Activated naive CD8-positive, alpha-beta T cell treated with anti-CD3 and anti-CD28 coated beads, Interleukin-2, amount 10 ng/mL, durations not matched to agents 7 days and 5 days (primary cell): Measurements from ENCODE around the gene TEKT3. TPM values are rescaled to one million over a fixed set of nuclear protein-coding genes. Genes with fewer than 3 reads are reported as not detected.

Source experiments
- ATAC-seq: fragments of 150-1000 bp; cut with Tn5 transposase; one replicate; pipeline ENCODE4 v1.10.0; 2021; ENCODE audit warnings: low read depth, moderate library complexity
- POLR2A ChIA-PET: fragments of 350-600 bp; sonication (Branson Sonifier 250); formaldehyde crosslinking; loops from one replicate; lab custom pipeline; 2021; ENCODE audit warnings: antibody characterized with exemption; lab: Charles Lee
- DNase-seq: peaks from one replicate; pipeline ENCODE4 v3.0.0; 2021
- H3K27ac Mint-ChIP-seq: one replicate; pipeline ENCODE4 v1.8.0; 2022; ENCODE audit warnings: mild to moderate bottlenecking, mixed read lengths
- H3K27me3 Mint-ChIP-seq: one replicate; pipeline ENCODE4 v1.8.0; 2022; ENCODE audit warnings: mild to moderate bottlenecking, moderate library complexity, mixed read lengths
- H3K36me3 Mint-ChIP-seq: one replicate; pipeline ENCODE4 v1.8.0; 2021; ENCODE audit warnings: mild to moderate bottlenecking, mixed read lengths
- H3K4me1 Mint-ChIP-seq: one replicate; pipeline ENCODE4 v1.8.0; 2021; ENCODE audit warnings: mixed read lengths
- H3K4me3 Mint-ChIP-seq: one replicate; pipeline ENCODE4 v1.8.0; 2022; ENCODE audit warnings: mild to moderate bottlenecking, moderate library complexity, mixed read lengths
- H3K9me3 Mint-ChIP-seq: one replicate; pipeline ENCODE4 v1.8.0; 2021; ENCODE audit warnings: mixed read lengths
- total RNA-seq, 2 experiments: library from RNA; stranded (reverse); gene quantifications; one replicate each; pipeline ENCODE4 v1.2.3, GENCODE V29; 2021

Gene TEKT3
- total RNA-seq, 2 experiments from 2014 or later, result not detected

DNA sequence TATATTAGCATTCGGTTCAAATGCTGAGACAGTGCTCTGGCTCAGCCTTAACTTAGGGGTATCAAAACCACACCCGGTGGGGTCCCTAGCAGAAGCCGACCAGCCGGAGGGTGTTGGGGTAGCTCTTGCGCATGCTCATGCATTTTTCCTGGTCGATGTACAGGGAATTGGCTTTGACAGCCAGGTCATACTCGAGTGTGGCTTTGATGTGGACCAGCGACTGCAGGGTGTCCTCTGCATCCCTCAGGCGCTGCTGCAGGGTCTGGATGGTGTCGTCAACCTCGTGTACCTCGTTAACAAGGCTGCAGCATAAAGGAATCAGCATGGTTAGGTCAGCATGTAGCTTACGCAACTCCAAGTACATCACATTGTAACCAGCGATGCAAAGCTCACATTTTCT, 37.5 kb downstream of the TEKT3 start:
- DNase-seq (no peak), ATAC-seq (no peak)
- Mint-ChIP-seq H3K4me3 (no peak overlapping the region), H3K36me3 (no peaks in the 10 kb centered on the region), H3K4me1 (peaks cover 2% of the 10 kb centered on the region), H3K9me3 (no peaks in the 10 kb centered on the region), H3K27me3 (peaks cover 15% of the 10 kb centered on the region), H3K27ac (no peak overlapping the region)
- POLR2A ChIA-PET, result no interaction called here

DNA sequence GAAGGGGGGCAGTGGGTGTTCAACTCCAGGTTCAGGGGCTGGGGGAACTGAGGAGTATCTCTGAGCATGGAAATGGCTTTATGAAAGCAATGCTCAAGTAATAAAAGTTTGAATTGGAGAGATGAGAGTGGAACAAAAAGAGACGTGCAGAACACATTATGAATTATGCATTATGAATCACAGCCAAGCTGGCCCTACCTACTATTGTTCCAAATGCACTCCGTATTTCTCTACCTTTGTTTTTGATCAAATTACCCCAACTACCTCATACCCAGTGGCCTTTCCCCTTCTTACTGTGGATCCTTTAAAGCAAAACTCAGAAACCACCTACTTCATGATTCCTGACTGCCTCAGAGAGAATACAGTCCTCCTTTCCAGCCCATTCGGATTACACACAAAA, 38.1 kb downstream of the TEKT3 start:
- H3K27me3 Mint-ChIP-seq, result peaks cover 15% of the 10 kb centered on the region
- H3K4me3 Mint-ChIP-seq, result no peak overlapping the region
- no peaks in the 10 kb centered on the region for H3K9me3 Mint-ChIP-seq
- H3K27ac Mint-ChIP-seq, result no peak overlapping the region
- peaks cover 2% of the 10 kb centered on the region for H3K4me1 Mint-ChIP-seq
- no peaks in the 10 kb centered on the region for H3K36me3 Mint-ChIP-seq
- ATAC-seq (no peak), DNase-seq (no peak)
- POLR2A ChIA-PET, result no interaction called here

DNA sequence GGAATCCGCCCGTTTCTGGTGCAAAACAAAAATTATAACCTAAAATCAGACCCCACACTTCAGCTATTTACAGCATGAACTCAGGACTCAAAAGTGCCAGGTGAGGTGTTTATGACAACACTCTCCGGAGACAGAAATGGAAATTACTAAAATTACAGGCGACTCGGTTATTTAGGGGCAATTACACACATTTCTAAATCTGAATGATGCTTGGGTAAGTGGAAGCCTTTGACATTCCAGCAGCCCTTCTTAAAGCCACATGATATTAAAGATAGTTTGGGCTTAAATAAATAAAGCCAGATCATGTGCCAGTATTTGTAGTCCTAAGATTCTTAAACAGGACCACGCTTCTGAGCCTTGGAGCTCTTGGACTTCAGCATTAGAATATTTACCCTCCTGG, 39.6 kb downstream of the TEKT3 start:
- Mint-ChIP-seq H3K27ac (no peak overlapping the region), H3K4me1 (peaks cover 2% of the 10 kb centered on the region), H3K4me3 (no peak overlapping the region), H3K36me3 (no peaks in the 10 kb centered on the region), H3K9me3 (no peaks in the 10 kb centered on the region), H3K27me3 (peaks cover 15% of the 10 kb centered on the region)
- POLR2A ChIA-PET, result no interaction called here
- ATAC-seq (no peak), DNase-seq (no peak)

DNA sequence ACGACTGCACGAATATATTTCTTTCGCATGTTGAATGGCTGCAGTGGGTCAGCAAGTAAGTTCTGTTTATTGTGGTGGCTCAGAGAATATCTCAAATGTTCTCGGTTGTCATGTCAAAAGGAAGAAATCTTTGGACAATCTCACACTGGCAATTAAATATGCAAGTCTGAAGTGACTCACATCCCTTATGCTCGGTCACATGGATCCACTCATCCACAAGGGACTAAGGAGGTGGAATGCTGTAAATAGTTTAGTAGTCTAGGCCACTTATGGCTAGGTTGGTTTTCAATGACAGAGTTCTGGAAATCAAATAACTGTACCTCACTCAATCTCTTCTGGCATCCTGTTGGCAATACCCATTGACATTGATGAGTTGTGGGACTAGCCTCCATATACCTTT, 43.2 kb downstream of the TEKT3 start:
- ATAC-seq, result no peak
- Mint-ChIP-seq H3K36me3 (no peaks in the 10 kb centered on the region), H3K9me3 (no peaks in the 10 kb centered on the region), H3K27me3 (peaks cover 13% of the 10 kb centered on the region), H3K27ac (no peak overlapping the region), H3K4me1 (no peaks in the 10 kb centered on the region), H3K4me3 (no peak overlapping the region)
- POLR2A ChIA-PET, result no interaction called here
- no peak for DNase-seq

DNA sequence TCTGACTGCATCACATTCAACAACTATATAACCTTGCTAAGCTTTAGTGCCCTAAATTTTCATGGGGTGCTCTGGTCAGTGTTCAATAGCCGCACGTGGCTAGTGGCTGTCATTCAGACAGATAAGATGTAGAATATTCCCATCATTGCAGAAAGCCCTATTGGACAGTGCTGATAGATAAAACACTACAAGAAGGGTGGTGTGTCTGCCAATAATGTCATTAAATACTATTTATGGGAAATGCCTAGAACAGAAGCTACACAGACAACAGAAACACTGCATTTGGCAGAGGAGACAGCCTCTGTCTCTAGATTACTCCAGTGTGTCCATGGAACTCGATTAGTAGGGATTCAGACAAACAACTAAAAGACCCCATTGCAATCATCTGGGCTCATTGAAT, 47.8 kb downstream of the TEKT3 start:
- POLR2A ChIA-PET, result no interaction called here
- Mint-ChIP-seq H3K27ac (no peak overlapping the region), H3K36me3 (no peaks in the 10 kb centered on the region), H3K4me3 (no peak overlapping the region), H3K9me3 (no peaks in the 10 kb centered on the region), H3K27me3 (peaks cover 7% of the 10 kb centered on the region), H3K4me1 (no peaks in the 10 kb centered on the region)
- DNase-seq (no peak), ATAC-seq (no peak)

DNA sequence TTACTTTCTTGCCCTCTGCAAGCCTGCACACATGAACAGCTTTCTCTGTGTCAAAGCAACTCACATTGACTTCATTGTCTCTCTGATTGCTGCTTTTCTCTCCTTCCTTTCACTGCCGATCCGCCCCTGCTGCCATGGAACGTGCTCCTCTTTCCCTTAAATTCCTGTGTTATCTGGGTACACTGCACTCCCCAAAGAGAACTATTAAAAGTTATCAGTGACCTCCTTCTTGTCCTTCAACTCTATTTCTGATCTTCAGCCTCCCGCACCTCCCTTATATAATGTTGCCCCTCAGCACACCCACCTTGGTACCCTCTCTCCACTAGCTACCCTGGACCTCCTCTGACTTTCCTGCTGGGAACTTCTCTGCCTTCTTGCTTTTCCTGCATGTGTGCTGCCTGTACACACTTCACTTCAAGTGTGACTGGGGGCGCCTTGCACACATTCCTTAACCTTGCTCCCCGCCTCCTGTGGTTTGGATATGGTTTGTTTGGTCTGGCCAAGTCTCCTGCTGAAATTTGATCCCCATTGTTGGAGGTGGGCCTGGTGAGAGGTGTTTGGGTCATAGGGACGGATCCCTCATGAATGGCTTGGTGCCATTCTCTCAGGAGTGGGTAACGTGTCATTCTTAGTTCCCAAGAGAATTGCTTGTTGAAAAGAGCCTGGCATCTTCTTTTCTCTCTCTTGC, 49.6 kb downstream of the TEKT3 start:
- ATAC-seq (no peak), DNase-seq (no peak)
- POLR2A ChIA-PET, result no interaction called here
- H3K4me3 Mint-ChIP-seq, result no peak overlapping the region
- H3K36me3 Mint-ChIP-seq, result no peaks in the 10 kb centered on the region
- peaks cover 16% of the 10 kb centered on the region for H3K27me3 Mint-ChIP-seq
- H3K4me1 Mint-ChIP-seq, result no peaks in the 10 kb centered on the region
- H3K27ac Mint-ChIP-seq, result no peak overlapping the region
- no peaks in the 10 kb centered on the region for H3K9me3 Mint-ChIP-seq

DNA sequence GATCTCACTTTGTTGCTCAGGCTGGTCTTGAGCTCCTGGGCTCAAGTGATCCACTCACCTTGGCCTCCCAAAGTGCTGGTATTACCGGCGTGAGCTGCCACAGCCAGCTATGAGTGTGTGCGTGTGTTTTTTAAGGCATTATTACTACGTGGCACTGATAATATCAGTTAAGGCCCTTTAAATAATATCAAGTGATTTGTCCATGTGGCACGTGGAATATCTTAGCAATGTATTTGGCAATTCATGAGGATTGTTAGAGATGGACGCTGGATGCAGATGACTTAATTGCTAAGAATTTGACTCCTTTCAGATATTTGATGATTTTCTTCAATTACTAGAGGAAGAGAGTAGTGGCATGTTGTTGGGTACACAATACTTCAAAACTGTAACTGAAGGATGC, 50.8 kb downstream of the TEKT3 start:
- DNase-seq (no peak), ATAC-seq (no peak)
- no peaks in the 10 kb centered on the region for H3K36me3 Mint-ChIP-seq
- no peaks in the 10 kb centered on the region for H3K4me1 Mint-ChIP-seq
- peaks cover 16% of the 10 kb centered on the region for H3K27me3 Mint-ChIP-seq
- POLR2A ChIA-PET, result no interaction called here
- no peak overlapping the region for H3K27ac Mint-ChIP-seq
- H3K4me3 Mint-ChIP-seq, result no peak overlapping the region
- no peaks in the 10 kb centered on the region for H3K9me3 Mint-ChIP-seq

DNA sequence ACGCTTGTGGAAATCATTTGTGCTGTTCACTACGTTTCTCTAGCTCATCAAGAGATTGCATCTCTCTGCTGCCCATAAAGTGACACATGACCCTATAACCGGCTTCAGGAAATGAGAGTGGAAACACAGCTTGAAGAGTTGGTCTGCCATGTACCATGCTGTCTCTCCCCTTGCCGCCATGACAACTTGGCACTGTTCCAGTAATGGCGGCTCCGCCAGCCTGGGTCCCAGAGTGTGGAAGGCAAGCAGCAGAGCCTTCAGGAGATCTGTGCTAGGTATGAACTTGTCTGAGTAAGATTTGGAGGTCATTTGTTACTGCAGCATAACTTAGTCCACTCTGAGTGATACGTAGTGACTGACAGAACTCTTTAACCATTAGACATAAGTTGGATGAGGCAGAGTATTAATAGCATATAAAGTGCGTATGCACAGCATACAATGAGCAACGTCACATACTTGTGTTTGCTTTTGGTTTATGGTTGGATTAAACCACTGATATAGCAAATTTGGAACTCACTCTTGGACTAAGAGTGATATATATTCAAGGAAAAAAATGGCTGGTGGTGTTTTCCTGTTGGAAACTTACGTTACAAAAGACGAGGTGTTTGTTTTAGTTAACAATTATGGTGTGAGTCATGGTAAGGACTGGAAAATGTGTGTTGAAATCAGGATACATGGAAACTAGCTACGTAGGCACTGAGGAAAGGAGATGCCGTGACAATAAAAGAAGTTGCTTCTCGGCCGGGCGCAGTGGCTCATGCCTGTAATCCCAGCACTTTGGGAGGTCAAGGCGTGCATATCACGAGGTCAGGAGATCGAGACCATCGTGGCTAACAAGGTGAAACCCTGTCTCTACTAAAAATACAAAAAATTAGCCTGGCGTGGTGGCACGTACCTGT, 51.9 kb downstream of the TEKT3 start:
- no peaks in the 10 kb centered on the region for H3K9me3 Mint-ChIP-seq

DNA sequence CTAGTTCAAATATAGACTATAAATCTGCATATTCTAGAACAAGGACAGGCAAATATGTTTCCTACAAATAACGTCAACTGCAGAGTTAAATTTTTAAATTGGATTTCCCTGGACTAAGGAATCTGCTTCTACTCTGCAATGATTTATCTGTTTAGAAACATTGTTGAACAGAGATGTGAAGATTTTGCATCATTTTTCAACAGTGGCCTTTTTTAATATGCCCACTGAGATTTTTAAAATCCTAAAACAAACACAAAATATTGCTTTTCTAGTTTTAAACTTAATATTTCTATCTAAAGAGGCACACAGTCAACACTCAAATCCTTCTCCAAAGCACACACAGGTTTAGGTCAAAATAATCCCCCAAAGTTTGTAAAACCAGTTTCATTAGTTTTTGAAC, 52.5 kb downstream of the TEKT3 start:
- POLR2A ChIA-PET, result no interaction called here

More for the DNA sequence above, 51.9 kb downstream of the TEKT3 start:
- ATAC-seq, result no peak
- no peaks in the 10 kb centered on the region for H3K36me3 Mint-ChIP-seq
- no peak for DNase-seq
- no peak overlapping the region for H3K4me3 Mint-ChIP-seq
- no peaks in the 10 kb centered on the region for H3K4me1 Mint-ChIP-seq
- H3K27ac Mint-ChIP-seq, result no peak overlapping the region
- peaks cover 21% of the 10 kb centered on the region for H3K27me3 Mint-ChIP-seq
- POLR2A ChIA-PET, result no interaction called here

DNA sequence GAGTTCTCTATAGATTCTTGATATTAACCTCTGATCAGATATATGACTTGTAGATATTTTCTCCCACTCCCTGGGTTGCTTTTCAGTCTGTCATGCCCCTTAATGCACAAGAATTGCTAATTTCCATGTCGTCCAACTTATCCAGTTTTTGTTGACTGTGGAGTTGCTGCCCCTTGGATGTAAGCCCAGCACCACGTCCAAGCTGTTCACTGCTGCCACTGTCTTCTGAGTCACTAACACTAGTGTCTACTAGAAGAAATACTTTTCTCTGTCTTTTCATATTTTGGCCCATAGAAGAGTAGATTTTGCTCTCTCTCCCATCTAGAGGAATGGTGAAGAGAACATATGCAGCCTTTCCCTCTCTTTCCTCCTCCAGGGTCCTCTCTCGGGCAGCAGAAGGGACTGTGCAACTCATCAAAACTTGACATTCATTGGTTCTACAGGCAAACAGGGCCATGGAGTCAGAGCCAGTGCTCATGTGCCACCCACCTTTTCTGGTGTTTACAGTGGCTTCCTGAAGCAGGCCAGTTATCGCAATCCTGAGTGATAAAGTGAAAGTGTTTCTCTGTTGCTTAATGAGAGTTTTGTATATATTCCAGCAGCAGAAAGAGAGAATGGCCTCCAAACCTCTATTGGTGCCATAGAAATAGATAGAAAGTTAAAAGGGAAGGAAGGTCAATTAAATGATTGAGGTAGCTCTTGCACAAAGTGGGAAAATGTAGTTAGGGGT, 53.7 kb downstream of the TEKT3 start:
- Mint-ChIP-seq H3K27ac (no peak overlapping the region), H3K9me3 (no peaks in the 10 kb centered on the region), H3K36me3 (no peaks in the 10 kb centered on the region), H3K4me1 (no peaks in the 10 kb centered on the region), H3K27me3 (peaks cover 29% of the 10 kb centered on the region), H3K4me3 (no peak overlapping the region)
- ATAC-seq (no peak), DNase-seq (no peak)
- POLR2A ChIA-PET, result no interaction called here

More for the DNA sequence above, 52.5 kb downstream of the TEKT3 start:
- Mint-ChIP-seq H3K4me1 (no peaks in the 10 kb centered on the region), H3K27me3 (peaks cover 23% of the 10 kb centered on the region), H3K9me3 (no peaks in the 10 kb centered on the region), H3K27ac (no peak overlapping the region), H3K4me3 (no peak overlapping the region), H3K36me3 (no peaks in the 10 kb centered on the region)
- no peak for DNase-seq
- no peak for ATAC-seq

DNA sequence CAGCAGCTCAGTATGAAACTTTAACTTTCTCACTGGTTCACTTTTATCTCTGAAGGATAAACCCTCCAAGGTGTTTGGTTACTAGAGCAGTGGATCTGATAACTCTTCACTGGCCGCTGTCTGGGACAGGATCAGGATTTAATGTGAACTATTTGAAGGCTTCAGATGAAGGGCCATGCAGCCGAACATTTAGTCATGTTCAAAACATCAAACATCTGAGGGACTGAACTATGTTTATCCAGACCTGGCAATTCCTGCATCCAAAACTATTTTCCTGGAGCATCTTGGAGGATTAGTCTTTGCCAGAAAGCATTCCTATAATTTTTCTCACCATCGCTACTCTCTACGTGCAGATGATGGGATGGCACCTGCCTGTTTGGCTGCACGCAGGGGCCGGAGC, 55.9 kb downstream of the TEKT3 start:
- no peak for DNase-seq
- Mint-ChIP-seq H3K4me3 (no peak overlapping the region), H3K27ac (no peak overlapping the region), H3K36me3 (no peaks in the 10 kb centered on the region), H3K9me3 (no peaks in the 10 kb centered on the region), H3K4me1 (no peaks in the 10 kb centered on the region), H3K27me3 (peaks cover 40% of the 10 kb centered on the region)
- POLR2A ChIA-PET, result no interaction called here
- ATAC-seq, result no peak

DNA sequence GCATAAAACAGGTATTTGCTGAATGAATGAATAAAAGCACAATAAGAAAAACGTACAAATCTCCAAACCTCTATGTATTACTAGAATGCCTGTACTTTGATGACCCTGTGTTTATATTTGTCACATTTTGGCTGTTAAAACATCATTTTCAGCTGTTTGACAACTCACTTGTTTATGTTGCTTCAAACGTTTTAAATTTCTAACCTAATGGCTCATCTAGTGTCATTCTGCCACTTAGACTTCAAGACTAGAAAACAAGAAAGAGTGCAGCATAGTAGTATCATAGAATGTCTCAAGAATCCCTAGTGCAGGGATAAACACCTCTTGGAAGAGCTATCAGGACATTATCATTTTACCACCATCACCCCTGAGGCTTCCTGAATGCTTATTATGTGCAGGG, 56.9 kb downstream of the TEKT3 start:
- Mint-ChIP-seq H3K36me3 (no peaks in the 10 kb centered on the region), H3K4me1 (no peaks in the 10 kb centered on the region), H3K4me3 (no peak overlapping the region), H3K9me3 (no peaks in the 10 kb centered on the region), H3K27me3 (peaks cover 37% of the 10 kb centered on the region), H3K27ac (no peak overlapping the region)
- POLR2A ChIA-PET, result no interaction called here
- ATAC-seq, result no peak
- DNase-seq, result no peak

DNA sequence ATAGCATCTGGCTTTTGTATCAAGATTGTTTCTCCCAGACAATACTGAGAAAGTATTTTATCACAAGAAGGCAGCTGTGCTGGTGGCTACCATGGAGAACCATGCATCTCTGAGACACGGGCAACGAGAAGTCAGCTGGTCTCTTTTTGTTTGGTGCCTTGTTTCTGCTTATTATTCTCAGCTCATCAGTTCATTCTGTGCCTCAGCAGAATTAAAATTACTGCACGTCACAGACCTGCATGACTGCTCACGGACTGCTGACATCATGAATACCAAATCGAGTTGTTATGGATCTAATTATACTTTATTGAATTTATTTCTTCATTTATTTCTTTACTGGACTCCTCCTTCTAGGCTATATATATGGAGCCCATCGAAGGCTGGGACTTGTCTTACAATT, 57.3 kb downstream of the TEKT3 start:
- H3K9me3 Mint-ChIP-seq, result no peaks in the 10 kb centered on the region
- ATAC-seq, result no peak
- POLR2A ChIA-PET, result no interaction called here
- no peak overlapping the region for H3K4me3 Mint-ChIP-seq
- H3K4me1 Mint-ChIP-seq, result no peaks in the 10 kb centered on the region
- no peak for DNase-seq
- H3K27ac Mint-ChIP-seq, result no peak overlapping the region
- peaks cover 38% of the 10 kb centered on the region for H3K27me3 Mint-ChIP-seq
- no peaks in the 10 kb centered on the region for H3K36me3 Mint-ChIP-seq
